VCaP (cell line): ENCODE measurements around the gene PAK4.

Experiments
- H3K27ac ChIP-seq: fragments of 450-650 bp; 2 replicates; pipeline ENCODE4 v1.5.1; 2017
- TF ChIP-seq, protein P1 (sequence below): fragments of 450-650 bp; conservative IDR thresholded peaks from 2 replicates; pipeline ENCODE4 v1.5.1; 2017; ENCODE audit warnings: mild to moderate bottlenecking, moderate library complexity

PAK4 gene

DNA sequence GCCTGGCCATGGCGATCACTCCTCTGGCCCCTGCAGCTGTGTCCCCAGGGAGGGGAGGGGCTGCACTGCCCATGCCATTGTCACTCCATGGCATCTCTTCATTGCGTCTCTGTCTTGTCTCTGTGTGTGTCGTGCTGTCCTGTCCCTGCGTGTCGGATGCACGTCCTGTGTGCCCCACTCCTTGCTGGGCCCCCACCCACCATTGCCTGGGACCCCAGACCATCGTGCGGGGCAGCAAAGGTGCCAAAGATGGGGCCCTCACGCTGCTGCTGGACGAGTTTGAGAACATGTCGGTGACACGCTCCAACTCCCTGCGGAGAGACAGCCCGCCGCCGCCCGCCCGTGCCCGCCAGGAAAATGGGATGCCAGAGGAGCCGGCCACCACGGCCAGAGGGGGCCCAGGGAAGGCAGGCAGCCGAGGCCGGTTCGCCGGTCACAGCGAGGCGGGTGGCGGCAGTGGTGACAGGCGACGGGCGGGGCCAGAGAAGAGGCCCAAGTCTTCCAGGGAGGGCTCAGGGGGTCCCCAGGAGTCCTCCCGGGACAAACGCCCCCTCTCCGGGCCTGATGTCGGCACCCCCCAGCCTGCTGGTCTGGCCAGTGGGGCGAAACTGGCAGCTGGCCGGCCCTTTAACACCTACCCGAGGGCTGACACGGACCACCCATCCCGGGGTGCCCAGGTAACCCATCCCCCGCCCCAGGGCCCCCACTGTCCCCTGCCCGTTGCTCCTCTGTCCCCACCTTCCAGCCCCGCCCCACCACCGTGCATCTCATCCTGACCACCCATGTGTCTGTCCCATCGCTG is 47.3 kb downstream of the PAK4 start:
- TF ChIP-seq, protein P1, sequence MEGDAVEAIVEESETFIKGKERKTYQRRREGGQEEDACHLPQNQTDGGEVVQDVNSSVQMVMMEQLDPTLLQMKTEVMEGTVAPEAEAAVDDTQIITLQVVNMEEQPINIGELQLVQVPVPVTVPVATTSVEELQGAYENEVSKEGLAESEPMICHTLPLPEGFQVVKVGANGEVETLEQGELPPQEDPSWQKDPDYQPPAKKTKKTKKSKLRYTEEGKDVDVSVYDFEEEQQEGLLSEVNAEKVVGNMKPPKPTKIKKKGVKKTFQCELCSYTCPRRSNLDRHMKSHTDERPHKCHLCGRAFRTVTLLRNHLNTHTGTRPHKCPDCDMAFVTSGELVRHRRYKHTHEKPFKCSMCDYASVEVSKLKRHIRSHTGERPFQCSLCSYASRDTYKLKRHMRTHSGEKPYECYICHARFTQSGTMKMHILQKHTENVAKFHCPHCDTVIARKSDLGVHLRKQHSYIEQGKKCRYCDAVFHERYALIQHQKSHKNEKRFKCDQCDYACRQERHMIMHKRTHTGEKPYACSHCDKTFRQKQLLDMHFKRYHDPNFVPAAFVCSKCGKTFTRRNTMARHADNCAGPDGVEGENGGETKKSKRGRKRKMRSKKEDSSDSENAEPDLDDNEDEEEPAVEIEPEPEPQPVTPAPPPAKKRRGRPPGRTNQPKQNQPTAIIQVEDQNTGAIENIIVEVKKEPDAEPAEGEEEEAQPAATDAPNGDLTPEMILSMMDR, result no peak
- no peak overlapping the region for H3K27ac ChIP-seq

GRCh38 chr19:39173502-39173991 is 48.0 kb downstream of the PAK4 start:
- TF ChIP-seq, protein P1, result no peak
- H3K27ac ChIP-seq, result no peak overlapping the region

DNA sequence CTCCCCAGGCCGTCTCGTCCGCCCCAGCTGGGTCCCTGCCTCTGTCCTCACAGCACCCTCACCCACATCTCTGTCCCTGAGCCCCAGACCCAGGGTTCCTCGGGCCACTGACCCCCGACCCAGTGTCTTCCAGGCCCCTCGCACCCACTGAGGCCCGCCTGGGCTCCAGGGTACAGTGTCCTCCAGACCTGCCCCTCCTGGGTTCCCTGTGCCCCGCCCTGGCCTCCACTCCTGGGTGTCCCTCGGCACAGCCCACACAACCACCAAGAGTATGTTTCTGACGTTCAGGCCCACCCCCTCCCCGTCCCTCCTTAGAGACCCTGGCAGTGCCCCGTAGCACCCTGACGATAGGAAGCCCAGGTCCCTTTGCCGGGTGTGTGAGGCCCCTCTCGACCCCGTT is 48.6 kb downstream of the PAK4 start:
- TF ChIP-seq, protein P1, result no peak
- H3K27ac ChIP-seq, result no peak overlapping the region

GRCh38 chr19:39174558-39175544 is 49.3 kb downstream of the PAK4 start:
- no peak overlapping the region for H3K27ac ChIP-seq
- TF ChIP-seq, protein P1, result no peak

- TF ChIP-seq, protein P1, result no peak
- H3K27ac ChIP-seq, result no peak overlapping the region
These were observed 50.0 kb downstream of the PAK4 start for GRCh38 chr19:39175564-39175963.

- TF ChIP-seq, protein P1, result no peak
- no peak overlapping the region for H3K27ac ChIP-seq
These were observed 51.6 kb downstream of the PAK4 start for GRCh38 chr19:39177110-39177699.

DNA sequence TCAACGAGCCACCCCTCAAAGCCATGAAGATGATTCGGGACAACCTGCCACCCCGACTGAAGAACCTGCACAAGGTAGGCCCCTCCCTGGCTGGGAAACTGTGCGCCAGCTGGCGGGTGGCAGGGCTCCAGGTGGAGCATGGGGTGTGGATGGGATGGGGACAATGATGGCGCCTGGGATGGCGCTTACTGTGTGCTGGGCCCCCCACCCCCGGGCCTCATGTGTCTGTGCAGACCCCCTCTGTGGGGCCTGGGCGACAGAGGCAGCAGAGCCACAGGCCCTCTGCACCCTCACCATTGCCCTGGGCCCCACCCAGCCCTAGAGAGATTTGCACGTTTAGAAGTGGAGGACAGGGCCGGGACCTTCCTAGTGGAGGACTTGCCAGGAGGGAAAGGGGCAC is 52.1 kb downstream of the PAK4 start:
- TF ChIP-seq, protein P1, result no peak
- H3K27ac ChIP-seq, result no peak overlapping the region
